ENCODE data around the gene EIF3K.

GRCh38 chr19:38580080-38580479, 38.9 kb upstream of the EIF3K start:
- TF ChIP-seq CTCF (IDR thresholded peaks at IDR 0.05) (no peak), POLR2A (IDR thresholded peaks at IDR 0.05) (no peak)

Measured in adrenal gland (tissue), 5 donors.